ENCODE measurements around the gene SEC14L1. TPM values are rescaled to one million over a fixed set of nuclear protein-coding genes. Genes with fewer than 3 reads are reported as not detected.
"Not testable (repeated sequence)": the region's sequence is repeated elsewhere in the genome, so short reads cannot be mapped to it uniquely, and the experiment has no call there.

SEC14L1 gene
- polyA plus RNA-seq, 1 donor, result 28.7 TPM

GRCh38 chr17:77102411-77103134, 38.2 kb upstream of the SEC14L1 start:
- H3K4me3 ChIP-seq (ENCODE audit: low read length); H3K27me3 ChIP-seq (ENCODE audit: control insufficient read depth, insufficient read depth, low read length); H3K27ac ChIP-seq (ENCODE audit: low read length); H3K9me3 ChIP-seq (ENCODE audit: control insufficient read depth, low read depth, low read length); DNase-seq; H3K36me3 ChIP-seq (ENCODE audit: control insufficient read depth, insufficient read depth, low read length): not testable (repeated sequence)
- whole genome bisulfite sequencing (ENCODE audit: insufficient coverage, low lambda C conversion rate), result no CpG with 5 or more reads among the region's 8 CpGs
- peaks cover 13% of the 10 kb centered on the region for H3K4me1 ChIP-seq (ENCODE audit: control insufficient read depth, insufficient read depth, low read length)

- Histone ChIP-seq H3K4me1 (ENCODE audit: control insufficient read depth, insufficient read depth, low read length) (no peaks in the 10 kb centered on the region), H3K27me3 (ENCODE audit: control insufficient read depth, insufficient read depth, low read length) (no peaks in the 10 kb centered on the region), H3K4me3 (ENCODE audit: low read length) (no peak overlapping the region), H3K36me3 (ENCODE audit: control insufficient read depth, insufficient read depth, low read length) (no peaks in the 10 kb centered on the region), H3K27ac (ENCODE audit: low read length) (no peak overlapping the region), H3K9me3 (ENCODE audit: control insufficient read depth, low read depth, low read length) (no peaks in the 10 kb centered on the region)
- no peak for DNase-seq
- WGBS (ENCODE audit: insufficient coverage, low lambda C conversion rate), result no CpG with 5 or more reads among the region's 3 CpGs
Observed at GRCh38 chr17:77105706-77106105, 35.1 kb upstream of the SEC14L1 start.

- WGBS (ENCODE audit: insufficient coverage, low lambda C conversion rate), result no CpG with 5 or more reads among the region's 8 CpGs
- no peak for DNase-seq
- H3K27ac ChIP-seq (ENCODE audit: low read length), result no peak overlapping the region
- no peak overlapping the region for H3K4me3 ChIP-seq (ENCODE audit: low read length)
- no peaks in the 10 kb centered on the region for H3K36me3 ChIP-seq (ENCODE audit: control insufficient read depth, insufficient read depth, low read length)
- no peaks in the 10 kb centered on the region for H3K9me3 ChIP-seq (ENCODE audit: control insufficient read depth, low read depth, low read length)
- H3K27me3 ChIP-seq (ENCODE audit: control insufficient read depth, insufficient read depth, low read length), result no peaks in the 10 kb centered on the region
- peaks cover 2% of the 10 kb centered on the region for H3K4me1 ChIP-seq (ENCODE audit: control insufficient read depth, insufficient read depth, low read length)
Observed at GRCh38 chr17:77106874-77107358, 33.9 kb upstream of the SEC14L1 start.

- Histone ChIP-seq H3K36me3 (ENCODE audit: control insufficient read depth, insufficient read depth, low read length) (no peaks in the 10 kb centered on the region), H3K27me3 (ENCODE audit: control insufficient read depth, insufficient read depth, low read length) (no peaks in the 10 kb centered on the region), H3K27ac (ENCODE audit: low read length) (no peak overlapping the region), H3K4me1 (ENCODE audit: control insufficient read depth, insufficient read depth, low read length) (peaks cover 7% of the 10 kb centered on the region), H3K4me3 (ENCODE audit: low read length) (no peak overlapping the region), H3K9me3 (ENCODE audit: control insufficient read depth, low read depth, low read length) (no peaks in the 10 kb centered on the region)
- DNase-seq, result no peak
- no CpG with 5 or more reads among the region's 23 CpGs for WGBS (ENCODE audit: insufficient coverage, low lambda C conversion rate)
Observed at GRCh38 chr17:77107506-77108433, 33.0 kb upstream of the SEC14L1 start.

- H3K9me3 ChIP-seq (ENCODE audit: control insufficient read depth, low read depth, low read length), result no peaks in the 10 kb centered on the region
- H3K36me3 ChIP-seq (ENCODE audit: control insufficient read depth, insufficient read depth, low read length), result no peaks in the 10 kb centered on the region
- no peaks in the 10 kb centered on the region for H3K27me3 ChIP-seq (ENCODE audit: control insufficient read depth, insufficient read depth, low read length)
- no peak for DNase-seq
- H3K27ac ChIP-seq (ENCODE audit: low read length), result peak overlapping the region; percentile 13
- 76% methylated on average over 2 of the region's 6 CpGs for WGBS (ENCODE audit: insufficient coverage, low lambda C conversion rate)
- peaks cover 7% of the 10 kb centered on the region for H3K4me1 ChIP-seq (ENCODE audit: control insufficient read depth, insufficient read depth, low read length)
- H3K4me3 ChIP-seq (ENCODE audit: low read length), result no peak overlapping the region
Observed at GRCh38 chr17:77109159-77109759, 31.5 kb upstream of the SEC14L1 start.

- Histone ChIP-seq H3K27ac (ENCODE audit: low read length) (peak overlapping the region; percentile 13), H3K9me3 (ENCODE audit: control insufficient read depth, low read depth, low read length) (no peaks in the 10 kb centered on the region), H3K27me3 (ENCODE audit: control insufficient read depth, insufficient read depth, low read length) (no peaks in the 10 kb centered on the region), H3K36me3 (ENCODE audit: control insufficient read depth, insufficient read depth, low read length) (no peaks in the 10 kb centered on the region), H3K4me3 (ENCODE audit: low read length) (no peak overlapping the region), H3K4me1 (ENCODE audit: control insufficient read depth, insufficient read depth, low read length) (peaks cover 7% of the 10 kb centered on the region)
- DNase-seq, result no peak
- 78% methylated on average over 5 of the region's 7 CpGs for WGBS (ENCODE audit: insufficient coverage, low lambda C conversion rate)
Observed at GRCh38 chr17:77109764-77110359, 30.9 kb upstream of the SEC14L1 start.

GRCh38 chr17:77111165-77111933, 29.4 kb upstream of the SEC14L1 start:
- H3K27me3 ChIP-seq (ENCODE audit: control insufficient read depth, insufficient read depth, low read length); H3K4me3 ChIP-seq (ENCODE audit: low read length); H3K9me3 ChIP-seq (ENCODE audit: control insufficient read depth, low read depth, low read length); H3K4me1 ChIP-seq (ENCODE audit: control insufficient read depth, insufficient read depth, low read length); H3K36me3 ChIP-seq (ENCODE audit: control insufficient read depth, insufficient read depth, low read length): not testable (repeated sequence)
- 25% methylated on average over 2 of the region's 11 CpGs for WGBS (ENCODE audit: insufficient coverage, low lambda C conversion rate)
- H3K27ac ChIP-seq (ENCODE audit: low read length), result peak overlapping the region; percentile 24
- DNase-seq, result peak in 1 of 2 donors; percentile 67

GRCh38 chr17:77111934-77112296, 28.9 kb upstream of the SEC14L1 start:
- no CpG with 5 or more reads among the region's 5 CpGs for WGBS (ENCODE audit: insufficient coverage, low lambda C conversion rate)
- Histone ChIP-seq H3K27ac (ENCODE audit: low read length) (peak overlapping the region; percentile 24), H3K9me3 (ENCODE audit: control insufficient read depth, low read depth, low read length) (no peaks in the 10 kb centered on the region), H3K4me1 (ENCODE audit: control insufficient read depth, insufficient read depth, low read length) (peaks cover 7% of the 10 kb centered on the region), H3K27me3 (ENCODE audit: control insufficient read depth, insufficient read depth, low read length) (no peaks in the 10 kb centered on the region), H3K4me3 (ENCODE audit: low read length) (no peak overlapping the region), H3K36me3 (ENCODE audit: control insufficient read depth, insufficient read depth, low read length) (no peaks in the 10 kb centered on the region)
- DNase-seq, result peak; percentile 46 to 77

- Histone ChIP-seq H3K27ac (ENCODE audit: low read length) (no peak overlapping the region), H3K4me1 (ENCODE audit: control insufficient read depth, insufficient read depth, low read length) (peaks cover 7% of the 10 kb centered on the region), H3K4me3 (ENCODE audit: low read length) (no peak overlapping the region), H3K9me3 (ENCODE audit: control insufficient read depth, low read depth, low read length) (no peaks in the 10 kb centered on the region), H3K27me3 (ENCODE audit: control insufficient read depth, insufficient read depth, low read length) (no peaks in the 10 kb centered on the region), H3K36me3 (ENCODE audit: control insufficient read depth, insufficient read depth, low read length) (no peaks in the 10 kb centered on the region)
- no CpG with 5 or more reads among the region's 2 CpGs for WGBS (ENCODE audit: insufficient coverage, low lambda C conversion rate)
- no peak for DNase-seq
Observed at GRCh38 chr17:77115510-77115909, 25.3 kb upstream of the SEC14L1 start.
